DND-41 (cell line): ENCODE measurements around the gene TMEM135.

Source experiments
- ATAC-seq: fragments of 200-7000 bp; cut with Tn5 transposase; 3 replicates; pipeline ENCODE4 v1.9.1; 2021; ENCODE audit warnings: low read depth; ENCODE audit not compliant: insufficient read depth
- DNase-seq: peaks from one replicate; pipeline ENCODE4 v3.0.0-alpha.2; 2020
- H2AFZ ChIP-seq: 2 replicates; pipeline ENCODE4 v1.6.0; 2012; ENCODE audit warnings: low read depth, low read length
- H3K27ac ChIP-seq: 2 replicates; pipeline ENCODE4 v1.5.1; 2012; ENCODE audit warnings: low read length, inconsistent platforms
- H3K27me3 ChIP-seq: fragments of 200-600 bp; sonication (generic); 2 replicates; pipeline ENCODE4 v1.6.0; 2012; ENCODE audit warnings: low read length, mild to moderate bottlenecking, inconsistent platforms; ENCODE audit not compliant: insufficient read depth, poor library complexity
- H3K36me3 ChIP-seq: 2 replicates; pipeline ENCODE4 v1.5.1; 2012; ENCODE audit warnings: low read length, inconsistent platforms; ENCODE audit not compliant: insufficient read depth
- H3K4me1 ChIP-seq: 2 replicates; pipeline ENCODE4 v1.5.1; 2012; ENCODE audit warnings: mild to moderate bottlenecking, low read length; ENCODE audit not compliant: insufficient read depth
- H3K4me2 ChIP-seq: 2 replicates; pipeline ENCODE4 v1.6.0; 2012; ENCODE audit warnings: mild to moderate bottlenecking, moderate library complexity, low read length, inconsistent platforms; ENCODE audit not compliant: insufficient read depth
- H3K4me3 ChIP-seq, 2 experiments: fragments of 200-600 bp in 1 of 2; shearing (Covaris generic) in 1 of 2; 2 replicates each; pipeline ENCODE4 v1.5.1; 2012 to 2016; ENCODE audit warnings: inconsistent platforms in 2 of 2, low read length in 2 of 2, mild to moderate bottlenecking in 2 of 2, low read depth in 1 of 2, moderate library complexity in 1 of 2
- H3K79me2 ChIP-seq: 2 replicates; pipeline ENCODE4 v1.6.0; 2012; ENCODE audit warnings: low read length, inconsistent platforms; ENCODE audit not compliant: insufficient read depth
- H3K9ac ChIP-seq: 2 replicates; pipeline ENCODE4 v1.6.0; 2012; ENCODE audit warnings: low read depth, mild to moderate bottlenecking, inconsistent platforms, low read length, moderate library complexity
- H3K9me3 ChIP-seq: 2 replicates; pipeline ENCODE4 v1.5.1; 2012; ENCODE audit warnings: low read length, moderate library complexity, mild to moderate bottlenecking, inconsistent platforms; ENCODE audit not compliant: insufficient read depth, severe bottlenecking
- H4K20me1 ChIP-seq: 2 replicates; pipeline ENCODE4 v1.6.0; 2012; ENCODE audit warnings: low read length; ENCODE audit not compliant: insufficient read depth
- EZH2 ChIP-seq: IDR thresholded peaks from 3 replicates; pipeline ENCODE4 v1.6.1; 2012; ENCODE audit warnings: borderline replicate concordance, low read depth, mild to moderate bottlenecking, moderate library complexity, low read length, inconsistent platforms; ENCODE audit not compliant: severe bottlenecking
- TF ChIP-seq, protein P1 (sequence below): IDR thresholded peaks from 2 replicates; pipeline ENCODE4 v1.5.1; 2012; ENCODE audit warnings: borderline replicate concordance, low read length, moderate library complexity, mild to moderate bottlenecking; ENCODE audit not compliant: poor library complexity, severe bottlenecking; ENCODE audit errors: extremely low read depth

The TMEM135 gene

DNA sequence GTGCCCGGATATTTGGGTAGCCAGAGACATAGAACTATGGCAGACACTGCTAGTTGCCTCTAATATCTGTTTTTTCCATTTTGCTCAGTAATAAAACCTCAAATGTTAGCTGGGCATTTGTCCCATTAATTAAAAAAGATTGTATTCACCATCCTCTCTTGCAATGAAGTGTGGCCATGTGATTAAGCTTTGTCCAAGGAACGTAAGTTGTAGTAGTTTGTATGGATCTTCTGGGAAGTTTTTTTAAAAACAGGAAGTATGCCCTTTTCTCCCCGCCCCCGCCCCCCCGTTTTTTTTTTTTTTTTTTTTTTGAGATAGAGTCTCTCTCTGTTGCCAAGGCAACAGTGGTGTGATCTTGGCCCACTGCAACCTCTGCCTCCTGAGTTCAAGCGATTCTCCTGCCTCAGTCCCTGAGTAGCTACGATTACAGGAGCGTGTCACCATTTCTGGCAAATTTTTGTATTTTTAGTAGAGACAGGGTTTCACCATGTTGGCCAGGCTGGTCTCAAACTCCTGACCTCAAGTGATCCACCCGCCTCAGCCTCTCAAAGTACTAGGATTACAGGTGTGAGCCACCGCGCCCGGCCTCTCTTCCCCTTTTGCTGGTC is 1.7 kb upstream of the TMEM135 start:
- Histone ChIP-seq H3K4me3 (no peak overlapping the region), H3K4me2 (no peak overlapping the region), H3K9ac (no peak overlapping the region), H3K9me3 (no peaks in the 10 kb centered on the region), H4K20me1 (no peaks in the 10 kb centered on the region), H3K4me1 (peaks cover 29% of the 10 kb centered on the region), H3K36me3 (no peaks in the 10 kb centered on the region; the same call in 1 of the 2 replicates), H3K79me2 (peaks cover 32% of the 10 kb centered on the region), H3K27me3 (no peaks in the 10 kb centered on the region), H3K27ac (no peak overlapping the region), H2AFZ (no peak overlapping the region)
- DNase-seq: peak; percentile 14
- TF ChIP-seq, protein P1, sequence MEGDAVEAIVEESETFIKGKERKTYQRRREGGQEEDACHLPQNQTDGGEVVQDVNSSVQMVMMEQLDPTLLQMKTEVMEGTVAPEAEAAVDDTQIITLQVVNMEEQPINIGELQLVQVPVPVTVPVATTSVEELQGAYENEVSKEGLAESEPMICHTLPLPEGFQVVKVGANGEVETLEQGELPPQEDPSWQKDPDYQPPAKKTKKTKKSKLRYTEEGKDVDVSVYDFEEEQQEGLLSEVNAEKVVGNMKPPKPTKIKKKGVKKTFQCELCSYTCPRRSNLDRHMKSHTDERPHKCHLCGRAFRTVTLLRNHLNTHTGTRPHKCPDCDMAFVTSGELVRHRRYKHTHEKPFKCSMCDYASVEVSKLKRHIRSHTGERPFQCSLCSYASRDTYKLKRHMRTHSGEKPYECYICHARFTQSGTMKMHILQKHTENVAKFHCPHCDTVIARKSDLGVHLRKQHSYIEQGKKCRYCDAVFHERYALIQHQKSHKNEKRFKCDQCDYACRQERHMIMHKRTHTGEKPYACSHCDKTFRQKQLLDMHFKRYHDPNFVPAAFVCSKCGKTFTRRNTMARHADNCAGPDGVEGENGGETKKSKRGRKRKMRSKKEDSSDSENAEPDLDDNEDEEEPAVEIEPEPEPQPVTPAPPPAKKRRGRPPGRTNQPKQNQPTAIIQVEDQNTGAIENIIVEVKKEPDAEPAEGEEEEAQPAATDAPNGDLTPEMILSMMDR: no peak
- no peak for TF ChIP-seq EZH2
- no peak for ATAC-seq

DNA sequence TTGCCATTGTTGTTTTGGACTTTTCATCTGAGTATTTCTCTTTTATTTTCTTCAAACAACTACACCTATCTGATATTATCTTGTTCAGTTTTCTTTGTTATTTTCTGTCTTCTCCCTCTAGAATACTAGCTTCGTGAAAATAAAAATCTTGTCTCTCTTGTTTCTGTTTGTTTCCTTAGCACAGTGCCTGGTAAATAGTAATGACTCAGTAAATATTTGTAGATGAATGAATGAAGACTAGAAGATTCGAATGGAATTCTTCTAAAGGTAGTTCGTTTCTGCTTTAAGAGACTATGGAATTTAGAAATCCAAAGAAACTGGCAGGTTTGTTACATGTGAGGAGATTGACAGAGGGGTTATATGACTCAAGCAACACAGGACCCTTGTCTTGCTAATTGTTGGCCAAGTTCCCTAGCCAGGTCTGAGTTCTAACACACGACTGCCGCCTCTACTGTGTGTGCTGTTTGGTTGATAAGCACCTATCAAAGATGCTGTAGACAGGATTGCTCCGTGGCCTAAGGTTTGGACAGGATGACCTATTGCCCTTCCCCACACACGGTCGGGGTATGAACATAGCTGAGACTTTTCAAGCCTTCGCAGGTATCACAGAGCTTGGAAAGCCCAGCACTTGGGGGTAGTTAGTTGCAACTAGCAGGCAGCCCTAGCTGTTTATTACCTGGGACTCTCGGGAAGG is 831 bp upstream of the TMEM135 start:
- no peaks in the 10 kb centered on the region for H3K27me3 ChIP-seq
- peaks cover 30% of the 10 kb centered on the region for H3K4me1 ChIP-seq
- H3K9me3 ChIP-seq: no peaks in the 10 kb centered on the region
- H3K9ac ChIP-seq: peak overlapping the region; percentile 82
- DNase-seq (no peak), ATAC-seq (no peak)
- peaks cover 40% of the 10 kb centered on the region for H3K79me2 ChIP-seq
- peak overlapping the region; percentile 79 for H3K4me2 ChIP-seq
- peak overlapping the region; percentile 75 for H3K27ac ChIP-seq
- peak overlapping the region; percentile 90 for H2AFZ ChIP-seq
- H3K36me3 ChIP-seq: peaks cover 2% of the 10 kb centered on the region; the same call in 1 of the 2 replicates
- no peaks in the 10 kb centered on the region for H4K20me1 ChIP-seq
- no peak for TF ChIP-seq EZH2
- TF ChIP-seq, protein P1: no peak
- peak overlapping the region; percentile 75 to 78; a peak in 3 of 4 replicates for H3K4me3 ChIP-seq

DNA sequence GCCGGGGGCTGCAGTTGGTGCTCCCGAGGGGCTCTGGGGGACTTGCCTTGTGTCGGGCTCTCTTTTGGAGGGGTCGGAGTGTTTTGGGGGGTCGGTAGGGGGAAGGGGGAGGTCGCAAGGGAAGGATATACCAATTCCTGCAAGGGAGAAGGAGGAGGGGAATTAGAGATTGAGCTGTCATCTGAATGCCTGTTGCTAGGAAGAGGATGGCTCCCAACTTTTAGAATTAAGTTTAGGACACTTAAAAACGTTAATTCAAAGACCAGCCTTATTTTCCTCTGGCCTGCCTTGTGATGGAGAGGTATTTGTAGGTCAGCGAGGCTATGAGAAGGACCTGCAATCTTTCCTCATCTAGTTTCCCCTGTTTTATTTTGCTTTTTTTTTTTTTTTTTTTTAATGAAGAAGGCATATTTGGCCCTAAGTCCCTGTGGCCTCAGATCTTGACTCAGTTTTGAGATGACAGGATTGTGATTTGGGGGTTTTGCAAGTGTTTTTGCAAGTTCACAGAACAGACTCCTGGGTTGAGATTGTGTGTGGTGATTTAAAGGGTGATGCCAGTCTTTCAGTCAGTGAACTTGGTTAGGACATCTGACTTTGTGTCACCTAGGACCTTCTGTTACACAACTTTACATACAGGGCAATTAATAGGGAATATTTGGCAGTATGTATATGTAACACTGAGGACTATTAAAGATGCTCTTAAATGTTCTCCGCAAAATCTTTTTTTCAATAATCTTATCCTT is 672 bp downstream of the TMEM135 start:
- Histone ChIP-seq H4K20me1 (no peaks in the 10 kb centered on the region), H3K9ac (peak overlapping the region; percentile 82), H3K79me2 (peaks cover 48% of the 10 kb centered on the region), H3K4me3 (peak overlapping the region; percentile 75 to 78), H3K27ac (peak overlapping the region; percentile 76), H3K36me3 (peaks cover 4% of the 10 kb centered on the region), H2AFZ (peak overlapping the region; percentile 97), H3K4me1 (peaks cover 33% of the 10 kb centered on the region), H3K27me3 (no peaks in the 10 kb centered on the region), H3K9me3 (no peaks in the 10 kb centered on the region), H3K4me2 (peak overlapping the region; percentile 79)
- TF ChIP-seq EZH2: no peak
- TF ChIP-seq, protein P1: no peak
- DNase-seq (no peak), ATAC-seq (0 out of 3 replicates have a peak, but pooled peaks have one; percentile 0)
